HuH-7 (cell line): Measurements from ENCODE around the gene TLR10.

ENCODE experiments used
- DNase-seq: peaks from one replicate; pipeline ENCODE4 v3.0.0; 2011; ENCODE audit warnings: low spot score

TLR10 gene

GRCh38 chr4:38764277-38764676 is 18.5 kb downstream of the TLR10 start:
- DNase-seq, result no peak

- no peak for DNase-seq
Measured at GRCh38 chr4:38762560-38762959, 20.2 kb downstream of the TLR10 start.

- DNase-seq, result no peak
Measured at GRCh38 chr4:38759790-38760122, 23.0 kb downstream of the TLR10 start.

- peak; percentile 55 for DNase-seq
Measured at GRCh38 chr4:38759113-38759789, 23.5 kb downstream of the TLR10 start.

GRCh38 chr4:38757945-38758600 is 24.7 kb downstream of the TLR10 start:
- DNase-seq, result peak; percentile 26

- DNase-seq, result no peak
Measured at GRCh38 chr4:38752941-38753806, 29.6 kb downstream of the TLR10 start.

GRCh38 chr4:38752372-38752940 is 30.3 kb downstream of the TLR10 start:
- no peak for DNase-seq

- DNase-seq, result no peak
Measured at GRCh38 chr4:38751341-38752010, 31.3 kb downstream of the TLR10 start.

GRCh38 chr4:38749336-38749735 is 33.5 kb downstream of the TLR10 start:
- DNase-seq, result no peak

- no peak for DNase-seq
Measured at GRCh38 chr4:38747629-38748028, 35.2 kb downstream of the TLR10 start.

- no peak for DNase-seq
Measured at GRCh38 chr4:38745881-38746280, 36.9 kb downstream of the TLR10 start.

GRCh38 chr4:38743866-38744265 is 38.9 kb downstream of the TLR10 start:
- no peak for DNase-seq

GRCh38 chr4:38740303-38740702 is 42.5 kb downstream of the TLR10 start:
- no peak for DNase-seq

- DNase-seq, result no peak
Measured at GRCh38 chr4:38738940-38739803, 43.6 kb downstream of the TLR10 start.

GRCh38 chr4:38735870-38736269 is 46.9 kb downstream of the TLR10 start:
- no peak for DNase-seq

GRCh38 chr4:38734911-38735310 is 47.9 kb downstream of the TLR10 start:
- no peak for DNase-seq

GRCh38 chr4:38734446-38734845 is 48.3 kb downstream of the TLR10 start:
- no peak for DNase-seq

- DNase-seq, result no peak
Measured at GRCh38 chr4:38733663-38734062, 49.1 kb downstream of the TLR10 start.

GRCh38 chr4:38730830-38731646 is 51.8 kb downstream of the TLR10 start:
- DNase-seq, result peak; percentile 74

GRCh38 chr4:38730493-38730829 is 52.3 kb downstream of the TLR10 start:
- DNase-seq, result no peak
